PC-3 (cell line): ENCODE results near the gene LGR4. TPM values are rescaled to one million over a fixed set of nuclear protein-coding genes. Genes with fewer than 3 reads are reported as not detected.

Source experiments
- ATAC-seq: fragments of 200-7000 bp; cut with Tn5 transposase; 2 replicates; pipeline ENCODE4 v1.9.1; 2020; ENCODE audit warnings: mild to moderate bottlenecking, moderate library complexity
- BruUV-seq: library from RNA; stranded (reverse); fragments of 400-500 nt; replicated peaks from 2 replicates; lab custom pipeline; 2021; lab: Mats Ljungman, UMichigan
- CTCF ChIA-PET: fragments of 300-600 bp; sonication (Branson Sonifier 250); formaldehyde crosslinking; loops from one replicate; lab custom pipeline; 2022; ENCODE audit warnings: antibody characterized with exemption; lab: Charles Lee
- POLR2A ChIA-PET: fragments of 300-600 bp; sonication (Branson Sonifier 250); formaldehyde crosslinking; loops from one replicate; lab custom pipeline; 2022; ENCODE audit warnings: antibody characterized with exemption; ENCODE audit not compliant: unreplicated experiment; lab: Charles Lee
- DNase-seq: peaks from one replicate; pipeline ENCODE4 v3.0.0-alpha.2; 2015
- H2AFZ ChIP-seq: fragments of 300-600 bp; sonication (generic); 2 replicates; pipeline ENCODE4 v1.6.0; 2016; ENCODE audit warnings: antibody characterized with exemption, low read length
- H3F3A ChIP-seq: fragments of 300-600 bp; sonication (generic); one replicate; pipeline ENCODE4 v1.6.0; 2017; ENCODE audit warnings: antibody characterized with exemption, low read length, control low read depth, mild to moderate bottlenecking; ENCODE audit not compliant: unreplicated experiment
- H3K27ac ChIP-seq: fragments of 300-600 bp; sonication (generic); 2 replicates; pipeline ENCODE4 v1.5.1; 2016; ENCODE audit warnings: mild to moderate bottlenecking, low read length
- H3K27me3 ChIP-seq: fragments of 300-600 bp; sonication (generic); 2 replicates; pipeline ENCODE4 v1.6.1; 2016; ENCODE audit warnings: low read length, mixed read lengths
- H3K36me3 ChIP-seq: fragments of 300-600 bp; sonication (generic); 2 replicates; pipeline ENCODE4 v1.6.1; 2016; ENCODE audit warnings: low read depth, mixed run types, low read length, mixed read lengths
- H3K4me1 ChIP-seq: fragments of 300-600 bp; sonication (generic); 2 replicates; pipeline ENCODE4 v1.5.1; 2016; ENCODE audit warnings: low read length; ENCODE audit not compliant: insufficient read depth
- H3K4me2 ChIP-seq: fragments of 300-600 bp; sonication (generic); 2 replicates; pipeline ENCODE4 v1.6.0; 2016; ENCODE audit warnings: low read length
- H3K4me3 ChIP-seq: fragments of 300-600 bp; sonication (generic); 2 replicates; pipeline ENCODE4 v1.5.1; 2016; ENCODE audit warnings: mild to moderate bottlenecking, low read length, mixed read lengths
- H3K79me2 ChIP-seq: fragments of 300-600 bp; sonication (generic); 2 replicates; pipeline ENCODE4 v1.6.1; 2017; ENCODE audit warnings: low read length, mixed read lengths
- H3K9ac ChIP-seq: fragments of 300-600 bp; sonication (generic); 2 replicates; pipeline ENCODE4 v1.6.0; 2016; ENCODE audit warnings: mild to moderate bottlenecking, low read length
- H3K9me2 ChIP-seq: fragments of 300-600 bp; sonication (generic); replicated peaks from 2 replicates; pipeline ENCODE4 v1.6.1; 2016; ENCODE audit warnings: mixed run types, low read length, mixed read lengths
- H3K9me3 ChIP-seq: fragments of 300-600 bp; sonication (generic); 2 replicates; pipeline ENCODE4 v1.6.1; 2016; ENCODE audit warnings: low read length, mixed read lengths
- H4K20me1 ChIP-seq: fragments of 300-600 bp; sonication (generic); 2 replicates; pipeline ENCODE4 v1.6.1; 2016; ENCODE audit warnings: low read length, mixed read lengths
- EZH2 ChIP-seq: fragments of 300-600 bp; sonication (generic); IDR thresholded peaks from one replicate; pipeline ENCODE4 v1.6.1; 2017; ENCODE audit warnings: antibody characterized with exemption, mild to moderate bottlenecking, low read length; ENCODE audit not compliant: unreplicated experiment
- EZH2phosphoT487 ChIP-seq: fragments of 300-600 bp; sonication (generic); IDR thresholded peaks from 2 replicates; pipeline ENCODE4 v1.6.1; 2018; ENCODE audit warnings: mild to moderate bottlenecking, antibody characterized with exemption, low read length, borderline replicate concordance
- intact Hi-C: fragments of 100-400 bp; cut with micrococcal nuclease; formaldehyde crosslinking; loops from 2 replicates; pipeline ENCODE4 v1.9.0; 2023
- total RNA-seq: library from RNA; depleted of rRNA; stranded (reverse); fragments of >200 nt; gene quantifications from 2 replicates; pipeline ENCODE4 v1.2.3, GENCODE V29; 2014
- TF ChIP-seq, protein P1 (sequence below): fragments of 300-600 bp; sonication (generic); conservative IDR thresholded peaks from 2 replicates; pipeline ENCODE4 v1.5.1; 2017; ENCODE audit warnings: antibody characterized with exemption, low read depth, mild to moderate bottlenecking, low read length

The LGR4 gene
- total RNA-seq, 1 experiment from 2014 or later, result 13.5 TPM

DNA sequence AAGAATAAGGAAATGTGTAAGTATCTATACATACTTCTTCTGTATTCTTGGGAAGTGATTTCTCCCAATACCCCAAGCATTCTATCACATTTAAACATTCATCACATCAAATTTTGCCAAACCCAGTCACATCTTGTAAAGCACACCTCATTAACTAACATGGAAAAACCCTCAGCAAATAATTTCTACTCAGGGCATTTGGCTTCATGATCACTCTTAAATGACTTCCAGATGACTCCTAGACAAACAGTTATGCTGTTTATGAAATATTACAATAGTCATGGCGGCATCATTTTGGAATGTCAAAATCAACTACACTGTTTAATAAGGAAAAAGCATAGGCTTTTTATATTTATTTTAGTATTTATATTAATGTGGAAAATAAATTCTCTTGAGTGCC lies 62.3 kb downstream of the LGR4 start:
- H3K79me2 ChIP-seq, result peaks cover 21% of the 10 kb centered on the region
- no peak overlapping the region for H3K9ac ChIP-seq
- POLR2A ChIA-PET, result no interaction called here
- TF ChIP-seq, protein P1, sequence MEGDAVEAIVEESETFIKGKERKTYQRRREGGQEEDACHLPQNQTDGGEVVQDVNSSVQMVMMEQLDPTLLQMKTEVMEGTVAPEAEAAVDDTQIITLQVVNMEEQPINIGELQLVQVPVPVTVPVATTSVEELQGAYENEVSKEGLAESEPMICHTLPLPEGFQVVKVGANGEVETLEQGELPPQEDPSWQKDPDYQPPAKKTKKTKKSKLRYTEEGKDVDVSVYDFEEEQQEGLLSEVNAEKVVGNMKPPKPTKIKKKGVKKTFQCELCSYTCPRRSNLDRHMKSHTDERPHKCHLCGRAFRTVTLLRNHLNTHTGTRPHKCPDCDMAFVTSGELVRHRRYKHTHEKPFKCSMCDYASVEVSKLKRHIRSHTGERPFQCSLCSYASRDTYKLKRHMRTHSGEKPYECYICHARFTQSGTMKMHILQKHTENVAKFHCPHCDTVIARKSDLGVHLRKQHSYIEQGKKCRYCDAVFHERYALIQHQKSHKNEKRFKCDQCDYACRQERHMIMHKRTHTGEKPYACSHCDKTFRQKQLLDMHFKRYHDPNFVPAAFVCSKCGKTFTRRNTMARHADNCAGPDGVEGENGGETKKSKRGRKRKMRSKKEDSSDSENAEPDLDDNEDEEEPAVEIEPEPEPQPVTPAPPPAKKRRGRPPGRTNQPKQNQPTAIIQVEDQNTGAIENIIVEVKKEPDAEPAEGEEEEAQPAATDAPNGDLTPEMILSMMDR, result no peak
- TF ChIP-seq EZH2 (no peak), EZH2phosphoT487 (no peak)
- H3K4me3 ChIP-seq, result no peak overlapping the region
- no peak overlapping the region for H3K4me2 ChIP-seq
- no peaks in the 10 kb centered on the region for H3K9me3 ChIP-seq
- no peak overlapping the region for H3K27ac ChIP-seq
- DNase-seq (no peak), ATAC-seq (no peak)
- H3K4me1 ChIP-seq, result peaks cover 17% of the 10 kb centered on the region
- H2AFZ ChIP-seq, result no peak overlapping the region
- no TSS peak for BruUV-seq
- H3K27me3 ChIP-seq, result no peaks in the 10 kb centered on the region
- H3F3A ChIP-seq, result no peaks in the 10 kb centered on the region
- no peaks in the 10 kb centered on the region for H3K9me2 ChIP-seq
- no peaks in the 10 kb centered on the region for H3K36me3 ChIP-seq
- intact Hi-C loops, result no loop called here
- CTCF ChIA-PET, result no interaction called here
- no peaks in the 10 kb centered on the region for H4K20me1 ChIP-seq

DNA sequence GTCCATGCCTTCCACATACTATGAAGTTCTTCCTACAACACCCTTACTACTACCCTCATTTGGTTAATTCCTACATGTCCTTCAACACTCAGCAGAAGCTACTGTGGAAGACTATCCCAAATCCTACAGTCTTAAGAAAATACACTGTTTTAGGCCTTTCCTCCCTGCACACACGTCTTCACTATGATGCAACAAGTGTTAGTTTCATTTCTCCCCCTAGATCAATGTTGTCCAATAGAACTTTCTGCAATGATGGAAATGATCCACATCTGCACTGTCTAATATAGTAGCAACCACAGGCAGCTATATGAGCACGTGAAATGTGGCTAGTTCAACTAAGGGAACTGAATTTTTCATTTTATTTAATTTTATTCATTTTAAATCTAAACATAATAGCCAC lies 62.8 kb downstream of the LGR4 start:
- no peak overlapping the region for H3K27ac ChIP-seq
- ATAC-seq (no peak), DNase-seq (no peak)
- H3F3A ChIP-seq, result no peaks in the 10 kb centered on the region
- H2AFZ ChIP-seq, result no peak overlapping the region
- H3K4me3 ChIP-seq, result no peak overlapping the region
- ChIA-PET CTCF (no interaction called here), POLR2A (no interaction called here)
- H3K4me1 ChIP-seq, result peaks cover 12% of the 10 kb centered on the region
- TF ChIP-seq EZH2 (no peak), EZH2phosphoT487 (no peak)
- TF ChIP-seq, protein P1, result no peak
- intact Hi-C loops, result no loop called here
- no peaks in the 10 kb centered on the region for H3K9me3 ChIP-seq
- H3K9me2 ChIP-seq, result no peaks in the 10 kb centered on the region
- no peaks in the 10 kb centered on the region for H4K20me1 ChIP-seq
- no TSS peak for BruUV-seq
- no peak overlapping the region for H3K9ac ChIP-seq
- H3K36me3 ChIP-seq, result no peaks in the 10 kb centered on the region
- H3K4me2 ChIP-seq, result no peak overlapping the region
- no peaks in the 10 kb centered on the region for H3K27me3 ChIP-seq
- H3K79me2 ChIP-seq, result peaks cover 16% of the 10 kb centered on the region

DNA sequence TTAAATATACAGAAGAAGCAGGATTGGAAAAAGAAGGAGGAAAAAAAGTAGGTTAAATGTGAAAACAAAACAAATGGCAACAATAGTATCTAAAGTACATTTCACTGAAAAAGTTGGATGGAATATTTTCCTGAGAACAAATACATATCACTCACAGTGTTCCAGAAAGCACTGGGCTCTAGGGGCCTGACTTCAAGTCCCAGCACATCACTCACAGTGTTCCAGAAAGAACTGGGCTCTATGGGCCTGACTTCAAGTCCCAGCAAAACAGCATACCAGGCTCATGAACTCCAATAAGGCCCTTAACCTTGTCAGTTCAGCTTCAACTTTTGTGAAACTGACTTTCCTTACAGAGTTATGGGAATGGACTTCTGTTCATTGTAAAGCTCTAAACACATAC lies 63.5 kb downstream of the LGR4 start:
- no peak overlapping the region for H3K27ac ChIP-seq
- ChIA-PET CTCF (no interaction called here), POLR2A (interaction anchor here (0.5 to 0.6 kb wide), 2 partner anchors 32 to 34 kb away, joined by 4 to 5 read pairs; no protein-coding TSS in a partner anchor)
- H3K27me3 ChIP-seq, result no peaks in the 10 kb centered on the region
- intact Hi-C loops, result no loop called here
- TF ChIP-seq EZH2phosphoT487 (no peak), EZH2 (no peak)
- TF ChIP-seq, protein P1, result no peak
- no peaks in the 10 kb centered on the region for H3K9me2 ChIP-seq
- H2AFZ ChIP-seq, result no peak overlapping the region
- ATAC-seq (no peak), DNase-seq (no peak)
- H3K9ac ChIP-seq, result no peak overlapping the region
- no peaks in the 10 kb centered on the region for H4K20me1 ChIP-seq
- BruUV-seq, result no TSS peak
- peaks cover 9% of the 10 kb centered on the region for H3K79me2 ChIP-seq
- H3K4me1 ChIP-seq, result peaks cover 5% of the 10 kb centered on the region; the same call in 1 of the 2 replicates
- H3K36me3 ChIP-seq, result no peaks in the 10 kb centered on the region
- no peak overlapping the region for H3K4me2 ChIP-seq
- no peaks in the 10 kb centered on the region for H3K9me3 ChIP-seq
- no peak overlapping the region for H3K4me3 ChIP-seq
- H3F3A ChIP-seq, result no peaks in the 10 kb centered on the region
